Upper lobe of left lung (tissue), 4 donors: ENCODE data around the gene LYRM1.

Source experiments
- POLR2AphosphoS5 ChIP-seq, 2 donors: sonication (generic); formaldehyde crosslinking; IDR thresholded peaks; one replicate each; pipeline ENCODE4 v1.5.1; 2017; ENCODE audit warnings: antibody characterized with exemption in 2 of 2
- TF ChIP-seq, protein P1 (sequence below), 6 experiments: fragments of 450-650 bp in 4 of 6; fragments of 200-600 bp in 2 of 6; sonication (generic) in 2 of 6; IDR thresholded peaks; one replicate each; pipeline ENCODE4 v1.5.1; 2016 to 2019; ENCODE audit warnings: antibody characterized with exemption in 6 of 6

DNA sequence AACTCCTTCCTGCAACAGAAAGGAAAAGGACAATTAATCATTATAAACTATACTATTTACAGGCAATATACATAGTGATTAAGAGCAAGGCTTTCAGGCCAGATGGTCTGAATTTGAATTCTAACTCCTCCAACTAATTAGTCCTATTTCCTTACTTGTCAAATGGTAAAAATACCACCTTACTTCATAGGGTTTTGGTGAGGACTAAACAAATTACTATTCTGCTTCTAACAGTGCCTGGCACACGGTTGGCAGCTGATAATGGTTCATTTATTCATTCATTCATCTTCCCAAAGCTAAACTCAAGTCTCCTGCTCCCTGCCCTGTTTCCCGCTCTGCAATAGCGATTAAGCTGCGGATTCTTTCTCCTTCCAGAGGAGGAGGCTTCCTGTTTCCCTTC lies 40.2 kb upstream of the LYRM1 start:
- TF ChIP-seq, protein P1, sequence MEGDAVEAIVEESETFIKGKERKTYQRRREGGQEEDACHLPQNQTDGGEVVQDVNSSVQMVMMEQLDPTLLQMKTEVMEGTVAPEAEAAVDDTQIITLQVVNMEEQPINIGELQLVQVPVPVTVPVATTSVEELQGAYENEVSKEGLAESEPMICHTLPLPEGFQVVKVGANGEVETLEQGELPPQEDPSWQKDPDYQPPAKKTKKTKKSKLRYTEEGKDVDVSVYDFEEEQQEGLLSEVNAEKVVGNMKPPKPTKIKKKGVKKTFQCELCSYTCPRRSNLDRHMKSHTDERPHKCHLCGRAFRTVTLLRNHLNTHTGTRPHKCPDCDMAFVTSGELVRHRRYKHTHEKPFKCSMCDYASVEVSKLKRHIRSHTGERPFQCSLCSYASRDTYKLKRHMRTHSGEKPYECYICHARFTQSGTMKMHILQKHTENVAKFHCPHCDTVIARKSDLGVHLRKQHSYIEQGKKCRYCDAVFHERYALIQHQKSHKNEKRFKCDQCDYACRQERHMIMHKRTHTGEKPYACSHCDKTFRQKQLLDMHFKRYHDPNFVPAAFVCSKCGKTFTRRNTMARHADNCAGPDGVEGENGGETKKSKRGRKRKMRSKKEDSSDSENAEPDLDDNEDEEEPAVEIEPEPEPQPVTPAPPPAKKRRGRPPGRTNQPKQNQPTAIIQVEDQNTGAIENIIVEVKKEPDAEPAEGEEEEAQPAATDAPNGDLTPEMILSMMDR (IDR thresholded peaks at IDR 0.05), result no peak
- TF ChIP-seq POLR2AphosphoS5 (IDR thresholded peaks at IDR 0.05), result no peak
